Keratinocyte (primary cell): ENCODE measurements around the gene SHISA9.

Experiments used
- CTCF ChIP-seq, 3 experiments: IDR thresholded peaks in 1 of 3; conservative IDR thresholded peaks in 1 of 3; optimal IDR thresholded peaks in 1 of 3; 2 replicates in 2 of 3; 3 replicates in 1 of 3; pipeline versions ENCODE3 to v1.5.1; 2011; ENCODE audit warnings: low read length in 3 of 3, mild to moderate bottlenecking in 3 of 3, moderate library complexity in 2 of 3, control low read depth in 1 of 3, inconsistent platforms in 1 of 3; ENCODE audit not compliant: insufficient read depth in 2 of 3; ENCODE audit errors: extremely low read depth in 1 of 3
- EZH2 ChIP-seq: IDR thresholded peaks from one replicate; pipeline ENCODE4 v1.6.1; 2012; ENCODE audit warnings: inconsistent platforms, mild to moderate bottlenecking, low read length, moderate library complexity

- TF ChIP-seq EZH2, result no peak
- TF ChIP-seq CTCF (optimal IDR thresholded peaks at IDR 0.05 in 1 of 3, IDR thresholded peaks at IDR 0.05 in 1 of 3, conservative IDR thresholded peaks at IDR 0.05 in 1 of 3; ENCODE audit: extremely low read depth in 1 of 3, insufficient read depth in 2 of 3, low read length in 3 of 3), result no peak
Observed at GRCh38 chr16:12899529-12900143, 1.8 kb upstream of the SHISA9 start.
